ENCODE results near the gene PSORS1C2. TPM values are rescaled to one million over a fixed set of nuclear protein-coding genes. Genes with fewer than 3 reads are reported as not detected.

PSORS1C2 gene
- total RNA-seq, 2 experiments from 2014 or later, result not detected

DNA sequence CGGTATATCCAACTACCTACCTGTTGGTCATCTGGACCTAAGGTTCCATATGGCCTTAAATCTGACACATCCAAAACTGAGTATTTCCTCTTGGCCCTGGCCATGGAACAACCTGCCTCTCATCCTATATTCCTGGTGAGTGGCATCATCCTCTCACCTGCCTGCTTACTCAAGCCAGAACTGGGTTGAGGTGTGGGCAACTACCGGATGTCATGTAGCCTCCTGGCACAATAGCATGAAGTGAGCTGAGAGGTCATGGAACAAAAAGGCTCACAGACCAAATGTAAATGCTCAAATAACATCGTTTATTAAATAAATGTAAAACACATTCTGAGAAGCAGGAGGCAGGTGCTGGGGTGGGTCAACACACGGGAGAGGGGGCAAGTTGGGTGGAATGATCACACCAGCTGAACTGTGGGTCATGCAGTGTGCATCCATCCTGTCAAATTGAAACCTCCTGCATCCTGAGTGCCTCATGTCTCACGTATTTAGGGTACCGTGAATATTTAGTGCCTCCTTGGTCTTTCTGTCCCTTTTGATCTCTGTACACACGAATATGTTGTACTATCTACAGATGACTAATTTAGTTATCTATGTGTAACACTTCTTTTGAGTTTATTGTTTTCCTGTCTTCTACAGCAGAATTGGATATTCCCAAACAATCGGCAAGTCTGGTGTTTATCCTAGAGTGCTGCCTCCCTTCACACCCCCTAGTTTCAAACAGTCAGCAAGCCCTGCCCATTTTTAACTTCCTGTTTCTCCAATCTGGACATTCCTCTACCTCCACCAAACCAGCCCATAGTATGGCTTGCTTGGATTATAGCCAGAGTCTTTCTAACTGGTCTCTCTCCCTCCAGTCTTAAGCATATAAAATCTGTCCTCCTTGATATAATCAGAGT is 39.5 kb upstream of the PSORS1C2 start:
- Mint-ChIP-seq H3K4me1 (ENCODE audit: low read depth) (peaks cover 22% of the 10 kb centered on the region), H3K4me3 (no peak overlapping the region), H3K27me3 (no peaks in the 10 kb centered on the region), H3K36me3 (ENCODE audit: low read depth) (no peaks in the 10 kb centered on the region), H3K27ac (no peak overlapping the region), H3K9me3 (no peaks in the 10 kb centered on the region)
- intact Hi-C loops (cut with DNase I, micrococcal nuclease), result loop anchor here in 1 of 2 experiments (5.0 kb wide), 1 partner anchor 36 kb away; no protein-coding TSS in a partner anchor
- POLR2A ChIA-PET, result no interaction called here
- H3K9me3 ChIP-seq (ENCODE audit: control insufficient read depth in 1 of 2, insufficient read depth in 1 of 2, low read length in 2 of 2), result no peaks in the 10 kb centered on the region
- ATAC-seq (ENCODE audit: poor library complexity) (no peak), DNase-seq (peak in 1 of 14 experiments; percentile 32)
- H3K4me3 ChIP-seq (ENCODE audit: low read length), result no peak overlapping the region
- H3K27me3 ChIP-seq (ENCODE audit: control insufficient read depth in 1 of 2, insufficient read depth in 2 of 2, low read length in 2 of 2), result no peaks in the 10 kb centered on the region
- H3K36me3 ChIP-seq (ENCODE audit: insufficient read depth, low read length), result no peaks in the 10 kb centered on the region
- no peak overlapping the region for H3K27ac ChIP-seq (ENCODE audit: low read depth in 1 of 2, low read length in 2 of 2)
- CTCF ChIA-PET, result no interaction called here
- peaks cover 19% of the 10 kb centered on the region for H3K4me1 ChIP-seq (ENCODE audit: insufficient read depth, low read length)
- TF ChIP-seq, protein P1, sequence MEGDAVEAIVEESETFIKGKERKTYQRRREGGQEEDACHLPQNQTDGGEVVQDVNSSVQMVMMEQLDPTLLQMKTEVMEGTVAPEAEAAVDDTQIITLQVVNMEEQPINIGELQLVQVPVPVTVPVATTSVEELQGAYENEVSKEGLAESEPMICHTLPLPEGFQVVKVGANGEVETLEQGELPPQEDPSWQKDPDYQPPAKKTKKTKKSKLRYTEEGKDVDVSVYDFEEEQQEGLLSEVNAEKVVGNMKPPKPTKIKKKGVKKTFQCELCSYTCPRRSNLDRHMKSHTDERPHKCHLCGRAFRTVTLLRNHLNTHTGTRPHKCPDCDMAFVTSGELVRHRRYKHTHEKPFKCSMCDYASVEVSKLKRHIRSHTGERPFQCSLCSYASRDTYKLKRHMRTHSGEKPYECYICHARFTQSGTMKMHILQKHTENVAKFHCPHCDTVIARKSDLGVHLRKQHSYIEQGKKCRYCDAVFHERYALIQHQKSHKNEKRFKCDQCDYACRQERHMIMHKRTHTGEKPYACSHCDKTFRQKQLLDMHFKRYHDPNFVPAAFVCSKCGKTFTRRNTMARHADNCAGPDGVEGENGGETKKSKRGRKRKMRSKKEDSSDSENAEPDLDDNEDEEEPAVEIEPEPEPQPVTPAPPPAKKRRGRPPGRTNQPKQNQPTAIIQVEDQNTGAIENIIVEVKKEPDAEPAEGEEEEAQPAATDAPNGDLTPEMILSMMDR (IDR thresholded peaks at IDR 0.05), result no peak

DNA sequence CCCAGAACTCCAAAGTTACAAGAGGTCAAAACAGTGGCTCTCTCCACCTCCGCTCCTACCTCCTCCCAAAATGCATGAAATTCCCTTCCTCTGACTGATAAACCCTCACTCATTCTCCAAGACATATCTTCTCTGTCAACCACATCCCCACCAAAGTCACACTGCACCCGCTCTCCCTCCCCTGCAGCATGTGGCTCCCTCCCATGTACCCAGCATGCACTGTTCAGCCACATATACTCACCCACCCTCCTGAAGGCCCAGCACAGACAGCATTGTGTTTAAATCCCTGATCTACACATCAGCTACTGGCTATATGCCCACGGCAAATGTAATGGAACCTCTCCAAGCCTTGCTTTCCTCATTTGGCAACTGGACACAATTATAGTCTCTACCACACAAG is 37.1 kb upstream of the PSORS1C2 start:
- Mint-ChIP-seq H3K36me3 (ENCODE audit: low read depth) (no peaks in the 10 kb centered on the region), H3K27me3 (no peaks in the 10 kb centered on the region), H3K4me3 (peak overlapping the region; percentile 40), H3K9me3 (no peaks in the 10 kb centered on the region), H3K27ac (no peak overlapping the region), H3K4me1 (ENCODE audit: low read depth) (peaks cover 22% of the 10 kb centered on the region)
- ChIA-PET POLR2A (no interaction called here), CTCF (interaction anchor here (0.9 kb wide), 1 partner anchor 21 kb away, joined by 3 read pairs; no protein-coding TSS in a partner anchor)
- TF ChIP-seq, protein P1 (IDR thresholded peaks at IDR 0.05), result no peak
- intact Hi-C loops (cut with DNase I, micrococcal nuclease), result loop anchor here in 1 of 2 experiments (5.0 kb wide), 1 partner anchor 34 kb away; no protein-coding TSS in a partner anchor
- DNase-seq (peak in 1 of 14 experiments; percentile 38), ATAC-seq (ENCODE audit: poor library complexity) (no peak)
- no peaks in the 10 kb centered on the region for H3K9me3 ChIP-seq (ENCODE audit: control insufficient read depth in 1 of 2, insufficient read depth in 1 of 2, low read length in 2 of 2)
- H3K27me3 ChIP-seq (ENCODE audit: control insufficient read depth in 1 of 2, insufficient read depth in 2 of 2, low read length in 2 of 2), result no peaks in the 10 kb centered on the region
- peaks cover 19% of the 10 kb centered on the region for H3K4me1 ChIP-seq (ENCODE audit: insufficient read depth, low read length)
- no peaks in the 10 kb centered on the region for H3K36me3 ChIP-seq (ENCODE audit: insufficient read depth, low read length)
- no peak overlapping the region for H3K4me3 ChIP-seq (ENCODE audit: low read length)
- no peak overlapping the region for H3K27ac ChIP-seq (ENCODE audit: low read depth in 1 of 2, low read length in 2 of 2)

DNA sequence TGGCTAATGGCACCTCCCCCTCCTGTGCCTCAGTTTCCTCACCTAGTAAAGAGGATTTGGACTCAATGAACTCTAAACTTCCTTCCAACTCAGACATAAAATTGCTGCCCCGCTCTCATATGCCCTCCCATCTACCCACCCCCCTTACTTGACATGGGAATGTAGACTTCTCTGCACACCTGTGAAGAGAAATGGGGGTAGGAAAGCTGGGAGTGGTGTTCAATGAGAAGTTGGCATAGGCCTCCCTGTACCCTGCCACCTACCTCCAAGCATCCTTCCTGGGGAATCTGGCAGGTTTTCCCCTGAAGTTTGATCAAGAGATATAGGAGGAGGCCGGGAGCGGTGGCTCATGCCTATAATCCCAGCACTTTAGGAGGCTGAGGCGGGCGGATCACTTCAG is 35.5 kb upstream of the PSORS1C2 start:
- ChIA-PET CTCF (no interaction called here), POLR2A (no interaction called here)
- no peaks in the 10 kb centered on the region for H3K36me3 ChIP-seq (ENCODE audit: insufficient read depth, low read length)
- DNase-seq (no peak), ATAC-seq (ENCODE audit: poor library complexity) (no peak)
- TF ChIP-seq, protein P1 (IDR thresholded peaks at IDR 0.05), result no peak
- no peaks in the 10 kb centered on the region for H3K36me3 Mint-ChIP-seq (ENCODE audit: low read depth)
- H3K4me1 ChIP-seq (ENCODE audit: insufficient read depth, low read length), result peaks cover 8% of the 10 kb centered on the region
- H3K9me3 ChIP-seq (ENCODE audit: control insufficient read depth in 1 of 2, insufficient read depth in 1 of 2, low read length in 2 of 2), result no peaks in the 10 kb centered on the region
- no peaks in the 10 kb centered on the region for H3K27me3 Mint-ChIP-seq
- H3K4me3 ChIP-seq (ENCODE audit: low read length), result no peak overlapping the region
- H3K9me3 Mint-ChIP-seq, result no peaks in the 10 kb centered on the region
- H3K27me3 ChIP-seq (ENCODE audit: control insufficient read depth in 1 of 2, insufficient read depth in 2 of 2, low read length in 2 of 2), result no peaks in the 10 kb centered on the region
- intact Hi-C loops (cut with DNase I, micrococcal nuclease), result no loop called here
- no peak overlapping the region for H3K27ac Mint-ChIP-seq
- no peak overlapping the region for H3K27ac ChIP-seq (ENCODE audit: low read depth in 1 of 2, low read length in 2 of 2)
- H3K4me3 Mint-ChIP-seq, result no peak overlapping the region
- H3K4me1 Mint-ChIP-seq (ENCODE audit: low read depth), result peaks cover 14% of the 10 kb centered on the region

Data from CD4-positive, alpha-beta T cell (primary cell).